WTC11 (cell line): ENCODE results near the gene ZSCAN4. TPM values are rescaled to one million over a fixed set of nuclear protein-coding genes. Genes with fewer than 3 reads are reported as not detected.

Experiments used
- ATAC-seq: fragments of 200-7000 bp; cut with Tn5 transposase; 2 replicates; pipeline ENCODE4 v1.10.0; 2021; ENCODE audit warnings: mild to moderate bottlenecking, moderate library complexity
- CTCF ChIA-PET: fragments of 300-600 bp; sonication (Branson Sonifier 250); formaldehyde crosslinking; loops from one replicate; lab custom pipeline; 2021; ENCODE audit warnings: antibody characterized with exemption; lab: Charles Lee
- POLR2A ChIA-PET: fragments of 350-600 bp; sonication (Branson Sonifier 250); formaldehyde crosslinking; loops from one replicate; lab custom pipeline; 2021; ENCODE audit warnings: antibody characterized with exemption; lab: Charles Lee
- DNase-seq: peaks from one replicate; pipeline ENCODE4 v3.0.0; 2021; ENCODE audit warnings: low spot score
- H3K27ac Mint-ChIP-seq: 2 replicates; pipeline ENCODE4 v1.8.0; 2021; ENCODE audit warnings: mixed read lengths
- H3K27me3 Mint-ChIP-seq: 2 replicates; pipeline ENCODE4 v1.8.0; 2021; ENCODE audit warnings: low read depth, mild to moderate bottlenecking, moderate library complexity, mixed read lengths
- H3K36me3 Mint-ChIP-seq: 2 replicates; pipeline ENCODE4 v1.8.0; 2021; ENCODE audit warnings: mixed read lengths
- H3K4me1 Mint-ChIP-seq: 2 replicates; pipeline ENCODE4 v1.8.0; 2022; ENCODE audit warnings: mixed read lengths
- H3K4me3 Mint-ChIP-seq: 2 replicates; pipeline ENCODE4 v1.8.0; 2021; ENCODE audit warnings: mild to moderate bottlenecking, moderate library complexity, mixed read lengths
- H3K9me3 Mint-ChIP-seq: 2 replicates; pipeline ENCODE4 v1.8.0; 2021; ENCODE audit warnings: mixed read lengths
- ARID4B ChIP-seq: sonication (generic); formaldehyde crosslinking; IDR thresholded peaks from 2 replicates; pipeline ENCODE4 v1.8.0; 2023; ENCODE audit warnings: missing genetic modification reagents, mild to moderate bottlenecking, borderline replicate concordance
- CREM ChIP-seq: sonication (generic); formaldehyde crosslinking; IDR thresholded peaks from 2 replicates; pipeline ENCODE4 v1.8.1; 2022; ENCODE audit warnings: mild to moderate bottlenecking, missing genetic modification reagents, moderate library complexity
- E2F5 ChIP-seq: sonication (generic); formaldehyde crosslinking; IDR thresholded peaks from 2 replicates; pipeline ENCODE4 v1.8.1; 2022; ENCODE audit warnings: mild to moderate bottlenecking, moderate library complexity, missing genetic modification reagents
- ELF4 ChIP-seq: sonication (generic); formaldehyde crosslinking; IDR thresholded peaks from 2 replicates; pipeline ENCODE4 v1.8.1; 2022; ENCODE audit warnings: low read depth, mild to moderate bottlenecking, moderate library complexity, missing genetic modification reagents
- ESRRA ChIP-seq: sonication (generic); formaldehyde crosslinking; IDR thresholded peaks from 2 replicates; pipeline ENCODE4 v1.8.1; 2022; ENCODE audit warnings: mild to moderate bottlenecking, missing genetic modification reagents, borderline replicate concordance
- JAZF1 ChIP-seq: fragments of 250-450 bp; sonication (Bioruptor Pico); IDR thresholded peaks from 2 replicates; pipeline ENCODE4 v1.9.0; 2021; ENCODE audit warnings: moderate library complexity, mild to moderate bottlenecking, inconsistent platforms
- MXD4 ChIP-seq: fragments of 250-450 bp; sonication (Bioruptor Pico); IDR thresholded peaks from 2 replicates; pipeline ENCODE4 v1.8.0; 2021; ENCODE audit warnings: mild to moderate bottlenecking, moderate library complexity, borderline replicate concordance
- NR1H2 ChIP-seq: sonication (generic); formaldehyde crosslinking; IDR thresholded peaks from 2 replicates; pipeline ENCODE4 v1.9.0; 2021; ENCODE audit warnings: mild to moderate bottlenecking, moderate library complexity, missing genetic modification reagents
- NR3C1 ChIP-seq: sonication (generic); formaldehyde crosslinking; conservative IDR thresholded peaks from 2 replicates; pipeline ENCODE4 v1.8.1; 2023; ENCODE audit warnings: low read depth, mild to moderate bottlenecking, missing genetic modification reagents
- SP1 ChIP-seq: sonication (generic); formaldehyde crosslinking; conservative IDR thresholded peaks from 2 replicates; pipeline ENCODE4 v1.8.1; 2022; ENCODE audit warnings: missing genetic modification reagents
- ZNF232 ChIP-seq: sonication (generic); formaldehyde crosslinking; IDR thresholded peaks from 2 replicates; pipeline ENCODE4 v1.8.0; 2022; ENCODE audit warnings: mild to moderate bottlenecking, missing genetic modification reagents
- ZNF671 ChIP-seq: fragments of 250-450 bp; sonication (Bioruptor Pico); IDR thresholded peaks from 2 replicates; pipeline ENCODE4 v1.8.0; 2021; ENCODE audit warnings: mild to moderate bottlenecking
- total RNA-seq: library from RNA; stranded (reverse); gene quantifications from 3 replicates; pipeline ENCODE4 v1.2.3, GENCODE V29; 2021
- TF ChIP-seq, protein P1 (sequence below): sonication (generic); formaldehyde crosslinking; IDR thresholded peaks from 2 replicates; pipeline ENCODE4 v1.8.1; 2023; ENCODE audit warnings: mild to moderate bottlenecking, missing genetic modification reagents, moderate library complexity
- TF ChIP-seq, protein P2 (sequence below): sonication (generic); formaldehyde crosslinking; IDR thresholded peaks from 2 replicates; pipeline ENCODE4 v1.8.1; 2022; ENCODE audit warnings: missing genetic modification reagents, borderline replicate concordance
- TF ChIP-seq, protein P3 (sequence below): sonication (generic); formaldehyde crosslinking; IDR thresholded peaks from 2 replicates; pipeline ENCODE4 v1.8.1; 2022; ENCODE audit warnings: mild to moderate bottlenecking, missing genetic modification reagents, moderate library complexity, borderline replicate concordance
- TF ChIP-seq, protein P4 (sequence below): sonication (generic); formaldehyde crosslinking; IDR thresholded peaks from 2 replicates; pipeline ENCODE4 v1.8.0; 2022; ENCODE audit warnings: mild to moderate bottlenecking, missing genetic modification reagents

ZSCAN4 gene
- total RNA-seq, 1 experiment from 2014 or later, result 0.13 TPM

- H3K27me3 Mint-ChIP-seq, result peaks cover 28% of the 10 kb centered on the region
- no peaks in the 10 kb centered on the region for H3K9me3 Mint-ChIP-seq
- POLR2A ChIA-PET, result no interaction called here
- no peaks in the 10 kb centered on the region for H3K36me3 Mint-ChIP-seq
- no peak overlapping the region for H3K4me3 Mint-ChIP-seq
- peaks cover 15% of the 10 kb centered on the region for H3K4me1 Mint-ChIP-seq
- ATAC-seq (peak; percentile 10), DNase-seq (no peak)
- no peak overlapping the region for H3K27ac Mint-ChIP-seq
- TF ChIP-seq JAZF1 (no peak), ARID4B (CRISPR knock-in tag) (no peak), NR3C1 (CRISPR knock-in tag) (no peak), ZNF232 (CRISPR knock-in tag) (no peak), ELF4 (no peak)
- TF ChIP-seq, protein P1, sequence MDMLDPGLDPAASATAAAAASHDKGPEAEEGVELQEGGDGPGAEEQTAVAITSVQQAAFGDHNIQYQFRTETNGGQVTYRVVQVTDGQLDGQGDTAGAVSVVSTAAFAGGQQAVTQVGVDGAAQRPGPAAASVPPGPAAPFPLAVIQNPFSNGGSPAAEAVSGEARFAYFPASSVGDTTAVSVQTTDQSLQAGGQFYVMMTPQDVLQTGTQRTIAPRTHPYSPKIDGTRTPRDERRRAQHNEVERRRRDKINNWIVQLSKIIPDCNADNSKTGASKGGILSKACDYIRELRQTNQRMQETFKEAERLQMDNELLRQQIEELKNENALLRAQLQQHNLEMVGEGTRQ, result no peak
- TF ChIP-seq, protein P2, sequence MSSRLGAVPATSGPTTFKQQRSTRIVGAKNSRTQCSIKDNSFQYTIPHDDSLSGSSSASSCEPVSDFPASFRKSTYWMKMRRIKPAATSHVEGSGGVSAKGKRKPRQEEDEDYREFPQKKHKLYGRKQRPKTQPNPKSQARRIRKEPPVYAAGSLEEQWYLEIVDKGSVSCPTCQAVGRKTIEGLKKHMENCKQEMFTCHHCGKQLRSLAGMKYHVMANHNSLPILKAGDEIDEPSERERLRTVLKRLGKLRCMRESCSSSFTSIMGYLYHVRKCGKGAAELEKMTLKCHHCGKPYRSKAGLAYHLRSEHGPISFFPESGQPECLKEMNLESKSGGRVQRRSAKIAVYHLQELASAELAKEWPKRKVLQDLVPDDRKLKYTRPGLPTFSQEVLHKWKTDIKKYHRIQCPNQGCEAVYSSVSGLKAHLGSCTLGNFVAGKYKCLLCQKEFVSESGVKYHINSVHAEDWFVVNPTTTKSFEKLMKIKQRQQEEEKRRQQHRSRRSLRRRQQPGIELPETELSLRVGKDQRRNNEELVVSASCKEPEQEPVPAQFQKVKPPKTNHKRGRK, result no peak
- CTCF ChIA-PET, result interaction anchor here (1.6 kb wide), 1 partner anchor 14 kb away, joined by 4 read pairs; the partner anchor contains the start of gene ZNF551
These were observed 1.5 kb upstream of the ZSCAN4 start for GRCh38 chr19:57667228-57667627.

GRCh38 chr19:57671124-57671895 is 2.6 kb downstream of the ZSCAN4 start:
- DNase-seq, result no peak
- H3K9me3 Mint-ChIP-seq, result no peaks in the 10 kb centered on the region
- H3K4me1 Mint-ChIP-seq, result peaks cover 9% of the 10 kb centered on the region
- ChIA-PET POLR2A (no interaction called here), CTCF (interaction anchor here (1.0 to 2.3 kb wide), 2 partner anchors 11 to 20 kb away, joined by 5 to 9 read pairs; partner anchors contain the start of gene ZNF551)
- no peaks in the 10 kb centered on the region for H3K36me3 Mint-ChIP-seq
- no peak overlapping the region for H3K4me3 Mint-ChIP-seq
- TF ChIP-seq E2F5 (CRISPR knock-in tag) (no peak), SP1 (CRISPR knock-in tag) (no peak), ZNF671 (no peak), CREM (CRISPR knock-in tag) (no peak), ESRRA (CRISPR knock-in tag) (no peak), NR1H2 (CRISPR knock-in tag) (no peak), MXD4 (CRISPR knock-in tag) (no peak)
- TF ChIP-seq, protein P3, sequence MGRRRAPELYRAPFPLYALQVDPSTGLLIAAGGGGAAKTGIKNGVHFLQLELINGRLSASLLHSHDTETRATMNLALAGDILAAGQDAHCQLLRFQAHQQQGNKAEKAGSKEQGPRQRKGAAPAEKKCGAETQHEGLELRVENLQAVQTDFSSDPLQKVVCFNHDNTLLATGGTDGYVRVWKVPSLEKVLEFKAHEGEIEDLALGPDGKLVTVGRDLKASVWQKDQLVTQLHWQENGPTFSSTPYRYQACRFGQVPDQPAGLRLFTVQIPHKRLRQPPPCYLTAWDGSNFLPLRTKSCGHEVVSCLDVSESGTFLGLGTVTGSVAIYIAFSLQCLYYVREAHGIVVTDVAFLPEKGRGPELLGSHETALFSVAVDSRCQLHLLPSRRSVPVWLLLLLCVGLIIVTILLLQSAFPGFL (CRISPR knock-in tag), result no peak
- TF ChIP-seq, protein P4, sequence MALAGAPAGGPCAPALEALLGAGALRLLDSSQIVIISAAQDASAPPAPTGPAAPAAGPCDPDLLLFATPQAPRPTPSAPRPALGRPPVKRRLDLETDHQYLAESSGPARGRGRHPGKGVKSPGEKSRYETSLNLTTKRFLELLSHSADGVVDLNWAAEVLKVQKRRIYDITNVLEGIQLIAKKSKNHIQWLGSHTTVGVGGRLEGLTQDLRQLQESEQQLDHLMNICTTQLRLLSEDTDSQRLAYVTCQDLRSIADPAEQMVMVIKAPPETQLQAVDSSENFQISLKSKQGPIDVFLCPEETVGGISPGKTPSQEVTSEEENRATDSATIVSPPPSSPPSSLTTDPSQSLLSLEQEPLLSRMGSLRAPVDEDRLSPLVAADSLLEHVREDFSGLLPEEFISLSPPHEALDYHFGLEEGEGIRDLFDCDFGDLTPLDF, result no peak
- ATAC-seq, result no peak
- no peak overlapping the region for H3K27ac Mint-ChIP-seq
- peaks cover 49% of the 10 kb centered on the region for H3K27me3 Mint-ChIP-seq
